Renal pelvis (tissue), 4 donors: ENCODE results near the gene ACSL3. TPM values are rescaled to one million over a fixed set of nuclear protein-coding genes. Genes with fewer than 3 reads are reported as not detected.
"Not testable (repeated sequence)": the region's sequence is repeated elsewhere in the genome, so short reads cannot be mapped to it uniquely, and the experiment has no call there.

Experiments used
- DNase-seq: peaks from one replicate; pipeline ENCODE4 v3.0.0-alpha.2; 2013
- polyA plus RNA-seq, 3 donors: library from polyadenylated mRNA; unstranded; fragments of 120-200 nt; gene quantifications; one replicate each; pipeline ENCODE4 v1.2.1, GENCODE V29; 2013; ENCODE audit not compliant: insufficient read length in 3 of 3

ACSL3 gene
- polyA plus RNA-seq, 3 donors = 62.7 to 68.4 (median 65.4) TPM

DNA sequence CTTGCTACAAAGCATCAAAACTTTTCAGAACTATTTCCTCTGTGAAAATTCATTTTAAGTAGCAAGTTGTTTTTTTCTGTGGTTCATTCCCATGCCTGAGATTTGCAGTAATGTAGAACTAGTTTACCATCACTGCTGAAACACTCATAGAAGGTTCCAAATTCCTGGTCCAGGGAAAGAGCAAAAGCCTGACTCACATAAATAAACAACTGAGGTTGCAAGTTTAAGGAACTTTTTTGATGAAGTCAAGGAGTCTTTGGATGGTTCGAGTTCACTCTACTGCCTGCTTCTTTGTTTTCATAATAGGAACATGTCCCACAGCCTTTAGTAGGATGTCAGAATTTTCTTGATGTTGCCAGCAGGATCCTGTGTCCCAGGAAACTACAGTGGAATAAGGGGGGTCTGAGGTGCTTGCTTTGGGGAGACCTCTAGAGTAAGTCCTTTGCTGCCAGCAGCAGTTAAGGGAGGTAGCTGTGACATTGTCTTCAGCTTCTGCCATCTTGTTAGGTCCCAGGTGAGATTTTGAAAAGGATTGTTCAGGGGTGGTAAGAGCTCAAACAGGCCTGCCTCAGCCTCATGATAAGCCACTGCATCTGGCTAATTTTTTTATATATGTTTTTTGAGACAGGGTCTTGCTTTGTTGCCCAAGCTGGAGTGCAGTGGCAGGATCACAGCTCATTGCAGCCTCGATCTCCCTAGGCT, 43.9 kb downstream of the ACSL3 start:
- no peak for DNase-seq

- DNase-seq = no peak
These were observed 46.2 kb downstream of the ACSL3 start for GRCh38 chr2:222907048-222907447.

GRCh38 chr2:222907790-222908441, 47.1 kb downstream of the ACSL3 start:
- no peak for DNase-seq

DNA sequence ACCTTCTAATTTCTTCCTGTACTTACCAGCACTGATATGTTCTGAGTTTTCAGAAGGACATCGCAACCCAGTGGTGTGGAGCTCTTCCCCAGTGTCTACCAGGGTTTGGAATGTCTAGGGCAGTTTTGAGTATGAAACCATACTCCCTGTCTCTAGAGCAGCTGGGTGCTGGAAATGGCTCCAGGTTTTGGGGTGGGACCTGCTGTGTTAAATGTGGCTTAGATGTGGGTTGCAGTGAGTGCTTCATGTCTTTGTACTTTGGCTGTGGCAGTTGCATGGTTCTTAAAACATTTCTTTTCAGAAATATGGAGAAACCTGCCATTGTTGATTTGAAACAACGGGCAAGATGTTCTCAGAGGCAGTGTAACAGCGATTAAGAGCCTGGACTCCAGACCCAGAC, 48.5 kb downstream of the ACSL3 start:
- DNase-seq = no peak

DNA sequence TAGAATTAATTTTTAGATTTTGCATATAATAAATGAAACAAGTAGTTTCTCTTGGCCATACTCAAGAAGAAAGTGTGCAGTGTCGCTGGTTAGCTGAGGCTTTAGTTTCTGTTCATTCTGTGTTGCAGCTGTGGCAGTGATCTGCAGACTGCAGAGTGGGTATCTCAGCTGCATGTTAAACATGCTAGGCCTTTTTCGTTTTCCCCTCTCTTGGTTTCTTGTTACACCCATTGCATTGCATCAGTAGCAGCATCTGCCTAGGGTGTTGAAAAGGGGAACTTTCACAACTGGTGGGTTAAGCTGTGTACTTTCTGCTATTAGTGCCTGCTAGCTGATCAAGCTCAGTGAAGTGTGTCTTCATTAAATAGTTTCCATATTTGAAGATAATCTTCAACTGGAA, 51.3 kb downstream of the ACSL3 start:
- DNase-seq = no peak

- DNase-seq = no peak
These were observed 51.9 kb downstream of the ACSL3 start for GRCh38 chr2:222912776-222913175.

DNA sequence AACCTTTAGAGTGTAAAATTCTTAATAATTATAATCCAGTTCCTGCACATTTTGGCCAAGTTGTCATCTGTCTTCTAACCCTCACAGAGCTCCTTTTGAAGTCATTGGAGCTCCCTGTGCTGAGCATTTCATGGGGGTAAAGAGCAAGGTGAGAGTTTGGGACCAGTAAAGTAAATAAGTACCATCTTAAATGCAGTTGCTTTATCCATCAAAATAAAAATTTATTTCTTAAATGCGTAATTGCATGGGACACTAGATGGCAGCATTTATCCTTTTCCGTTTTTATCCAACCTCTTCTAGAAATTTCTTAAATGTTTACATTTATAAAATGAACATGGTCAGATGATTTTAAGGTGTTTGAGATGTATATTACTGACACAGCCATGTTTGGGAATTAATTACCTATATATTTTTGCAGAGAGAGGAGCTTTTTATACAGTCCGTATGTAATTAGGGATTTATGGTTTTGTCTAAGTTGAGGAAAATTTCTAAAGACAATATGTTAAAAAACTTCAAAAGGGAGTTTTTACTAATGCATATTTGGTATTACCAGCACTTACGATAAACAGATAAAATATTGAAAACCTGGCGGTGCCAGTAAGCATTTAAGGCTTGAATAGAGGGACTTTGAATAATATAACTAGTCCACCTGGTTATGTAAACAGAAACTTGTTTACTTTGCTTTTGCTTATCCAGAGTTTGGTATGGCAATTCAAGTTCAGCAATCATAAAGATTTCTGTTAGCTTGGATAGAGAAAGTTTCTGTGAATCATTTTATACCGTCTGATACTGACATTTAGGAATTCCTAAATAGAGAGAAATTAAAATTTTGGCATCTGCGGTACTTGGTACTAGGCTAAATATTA, 54.5 kb downstream of the ACSL3 start:
- DNase-seq = no peak

DNA sequence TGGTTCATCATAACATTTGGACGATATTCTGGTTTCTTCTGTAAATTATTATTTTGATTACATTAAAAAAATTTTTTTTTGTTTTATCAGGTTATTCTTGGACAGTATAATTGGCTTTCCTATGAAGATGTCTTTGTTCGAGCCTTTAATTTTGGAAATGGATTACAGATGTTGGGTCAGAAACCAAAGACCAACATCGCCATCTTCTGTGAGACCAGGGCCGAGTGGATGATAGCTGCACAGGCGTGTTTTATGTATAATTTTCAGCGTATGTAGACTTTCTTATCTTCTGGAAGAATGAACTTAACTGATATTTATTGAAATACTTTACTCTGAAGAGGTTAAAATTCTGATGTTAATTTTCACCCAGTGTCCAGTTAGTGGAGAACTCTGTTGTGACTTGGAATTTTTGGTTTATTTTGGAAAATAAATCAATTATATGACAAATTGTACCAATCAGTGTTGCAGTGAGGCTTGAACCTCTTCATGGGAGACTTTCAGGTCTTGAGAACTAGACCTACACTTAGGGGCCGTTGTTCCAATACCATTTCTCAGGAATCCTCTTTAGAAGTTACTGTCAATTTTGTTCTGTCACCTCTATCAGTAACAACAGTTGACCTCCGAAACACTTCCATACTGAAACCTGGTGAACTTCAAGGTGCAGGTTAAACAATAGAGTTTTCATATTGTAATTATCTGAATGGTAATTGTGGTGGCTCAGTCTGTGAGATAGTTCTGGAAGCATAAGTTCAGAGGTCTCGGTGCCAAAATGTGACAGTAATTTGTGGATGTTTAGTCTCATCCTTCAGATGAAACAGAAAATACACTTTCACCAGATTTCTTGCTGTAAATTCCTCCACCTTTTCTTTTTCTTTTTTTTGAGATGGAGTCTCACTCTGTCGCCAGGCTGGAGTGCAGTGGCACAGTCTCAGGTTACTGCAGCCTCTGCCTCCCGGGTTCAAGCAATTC, 55.7 kb downstream of the ACSL3 start:
- DNase-seq = no peak

GRCh38 chr2:222917212-222917611, 56.4 kb downstream of the ACSL3 start:
- not testable (repeated sequence) for DNase-seq

GRCh38 chr2:222919841-222920526, 59.1 kb downstream of the ACSL3 start:
- DNase-seq = no peak

DNA sequence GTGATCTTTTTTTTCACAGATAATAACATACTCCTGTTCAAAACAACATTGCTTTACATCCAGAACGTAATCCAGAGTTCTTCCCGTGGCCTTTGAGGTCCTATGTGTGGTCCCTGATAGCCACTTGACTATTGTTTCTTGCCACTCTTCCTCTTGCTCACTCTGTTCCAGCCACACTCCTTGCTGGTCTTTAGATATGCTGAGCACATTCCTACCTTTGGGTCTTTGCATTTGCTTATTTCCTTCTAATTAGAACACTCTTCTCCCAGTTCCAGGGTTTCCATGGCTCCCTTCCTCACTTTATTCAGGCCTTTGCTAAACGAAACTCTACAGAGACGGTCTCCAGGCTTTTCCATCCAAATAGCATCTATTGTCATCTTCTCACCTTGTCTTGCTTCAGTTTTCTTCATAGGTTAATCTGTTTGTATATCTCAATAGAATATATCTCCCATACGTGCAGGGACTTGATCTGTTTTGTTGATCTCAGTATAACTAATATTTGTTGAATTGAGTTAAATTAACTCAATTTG, 59.9 kb downstream of the ACSL3 start:
- DNase-seq = no peak

GRCh38 chr2:222922019-222922800, 61.4 kb downstream of the ACSL3 start:
- DNase-seq = no peak

- DNase-seq = no peak
These were observed 66.1 kb downstream of the ACSL3 start for GRCh38 chr2:222926915-222927314.

- no peak for DNase-seq
These were observed 66.8 kb downstream of the ACSL3 start for GRCh38 chr2:222927600-222927999.

- DNase-seq = no peak
These were observed 67.5 kb downstream of the ACSL3 start for GRCh38 chr2:222928335-222928734.

GRCh38 chr2:222930862-222931261, 70.0 kb downstream of the ACSL3 start:
- DNase-seq = no peak

- DNase-seq = no peak
These were observed 70.8 kb downstream of the ACSL3 start for GRCh38 chr2:222931659-222932058.

GRCh38 chr2:222933458-222933857, 72.6 kb downstream of the ACSL3 start:
- no peak for DNase-seq

DNA sequence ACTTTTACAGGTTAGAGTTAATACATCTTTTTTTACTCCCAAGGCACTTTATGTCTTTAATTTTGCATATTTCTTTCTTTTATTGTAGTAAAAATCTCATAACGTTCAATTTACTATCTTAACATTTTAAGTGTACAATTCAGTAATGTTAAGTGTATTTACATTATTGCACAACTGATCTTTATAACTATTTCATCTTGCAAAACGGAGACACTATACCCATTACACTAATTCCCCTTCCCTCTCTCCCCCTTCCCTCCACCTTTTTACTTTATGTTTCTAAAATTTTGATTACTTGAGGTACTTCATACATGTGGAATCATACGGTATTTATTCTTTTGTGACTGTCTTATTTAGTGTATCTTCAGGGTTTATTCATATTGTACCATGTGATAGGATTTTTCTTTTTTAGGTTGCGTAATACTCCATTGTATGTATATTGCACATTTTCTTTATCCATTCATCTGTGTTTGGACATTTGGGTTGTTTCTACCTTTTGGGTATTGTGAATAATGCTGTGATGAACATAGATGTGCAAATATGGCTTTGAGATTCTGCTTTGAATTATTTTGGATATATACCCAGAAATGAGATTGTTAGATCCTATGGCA, 75.0 kb downstream of the ACSL3 start:
- no peak for DNase-seq
